Activated CD4-positive, CD25-positive, alpha-beta regulatory T cell treated with anti-CD3 and anti-CD28 coated beads, Interleukin-2, amount 50 U/mL, for 24 hours (primary cell): ENCODE results near the gene CFAP157.

Experiments
- ATAC-seq, 2 donors: fragments of 150-1000 bp; cut with Tn5 transposase; one replicate each; pipeline ENCODE4 v1.10.0; 2021; ENCODE audit warnings: mild to moderate bottlenecking in 1 of 2, moderate library complexity in 1 of 2

CFAP157 gene

DNA sequence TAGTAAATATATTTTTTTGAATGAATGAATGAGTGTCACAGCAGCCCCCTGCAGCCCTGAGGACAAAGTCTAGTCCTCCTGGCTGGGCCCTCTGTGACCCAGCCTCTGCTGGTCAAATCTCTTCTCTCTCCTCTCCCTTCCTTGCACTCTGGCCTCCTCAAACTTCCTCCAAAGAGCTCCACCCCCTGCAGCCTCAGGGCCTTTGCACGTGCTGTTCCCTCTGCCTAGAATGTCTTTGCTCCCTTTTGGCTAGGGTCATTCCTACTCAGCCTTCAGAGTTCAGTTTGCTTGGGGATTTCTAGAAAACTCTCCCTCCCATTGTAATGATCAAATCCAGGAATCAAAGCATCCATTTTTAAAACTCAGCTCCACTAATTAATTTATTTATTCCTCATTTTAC, 58.6 kb downstream of the CFAP157 start:
- no peak for ATAC-seq
